HG02981 (cell line): ENCODE measurements around the gene LDLRAD4.

ENCODE experiments used
- ATAC-seq: cut with Tn5 transposase; IDR thresholded peaks from one replicate; pipeline ENCODE4 v1.9.1; 2021; ENCODE audit warnings: mild to moderate bottlenecking, moderate library complexity; ENCODE audit not compliant: unreplicated experiment

LDLRAD4 gene

GRCh38 chr18:13280070-13280795 lies 61.7 kb downstream of the LDLRAD4 start:
- ATAC-seq, result no peak

- no peak for ATAC-seq
These were observed 62.8 kb downstream of the LDLRAD4 start for GRCh38 chr18:13281406-13281805.

GRCh38 chr18:13283746-13284145 lies 65.2 kb downstream of the LDLRAD4 start:
- no peak for ATAC-seq

- ATAC-seq, result no peak
These were observed 65.9 kb downstream of the LDLRAD4 start for GRCh38 chr18:13284330-13285027.

- ATAC-seq, result no peak
These were observed 67.3 kb downstream of the LDLRAD4 start for GRCh38 chr18:13285874-13286273.

GRCh38 chr18:13286456-13287125 lies 68.0 kb downstream of the LDLRAD4 start:
- no peak for ATAC-seq

GRCh38 chr18:13287372-13287771 lies 68.8 kb downstream of the LDLRAD4 start:
- no peak for ATAC-seq

GRCh38 chr18:13288509-13289133 lies 70.1 kb downstream of the LDLRAD4 start:
- no peak for ATAC-seq

GRCh38 chr18:13289481-13290205 lies 71.1 kb downstream of the LDLRAD4 start:
- ATAC-seq, result no peak

GRCh38 chr18:13290856-13291271 lies 72.3 kb downstream of the LDLRAD4 start:
- no peak for ATAC-seq

- ATAC-seq, result no peak
These were observed 72.7 kb downstream of the LDLRAD4 start for GRCh38 chr18:13291299-13291698.

- ATAC-seq, result no peak
These were observed 73.3 kb downstream of the LDLRAD4 start for GRCh38 chr18:13291745-13292447.

GRCh38 chr18:13292736-13293135 lies 74.2 kb downstream of the LDLRAD4 start:
- ATAC-seq, result no peak

GRCh38 chr18:13294309-13294708 lies 75.7 kb downstream of the LDLRAD4 start:
- no peak for ATAC-seq

- no peak for ATAC-seq
These were observed 77.3 kb downstream of the LDLRAD4 start for GRCh38 chr18:13295894-13296293.

- ATAC-seq, result no peak
These were observed 78.5 kb downstream of the LDLRAD4 start for GRCh38 chr18:13296867-13297574.

GRCh38 chr18:13298262-13298661 lies 79.7 kb downstream of the LDLRAD4 start:
- no peak for ATAC-seq

GRCh38 chr18:13300029-13300428 lies 81.5 kb downstream of the LDLRAD4 start:
- no peak for ATAC-seq

- ATAC-seq, result no peak
These were observed 82.2 kb downstream of the LDLRAD4 start for GRCh38 chr18:13300796-13301195.

GRCh38 chr18:13302040-13302439 lies 83.5 kb downstream of the LDLRAD4 start:
- ATAC-seq, result no peak
